Right renal cortex interstitium (tissue), 3 donors: Measurements from ENCODE around the gene SYNGR3. TPM values are rescaled to one million over a fixed set of nuclear protein-coding genes. Genes with fewer than 3 reads are reported as not detected.
"Not testable (repeated sequence)": the region's sequence is repeated elsewhere in the genome, so short reads cannot be mapped to it uniquely, and the experiment has no call there.

Source experiments
- DNase-seq, 3 donors: peaks; one replicate each; pipeline ENCODE4 v3.0.0-alpha.2; 2013; ENCODE audit warnings: low read depth in 3 of 3, low spot score in 2 of 3
- polyA plus RNA-seq, 3 donors: library from polyadenylated mRNA; unstranded; fragments of 120-200 nt; gene quantifications; one replicate each; pipeline ENCODE4 v1.2.1, GENCODE V29; 2013; ENCODE audit not compliant: insufficient read length in 3 of 3

The SYNGR3 gene
- polyA plus RNA-seq, 3 donors, result 1.3 to 1.9 (median 1.4) TPM

- DNase-seq, result no peak
Measured at GRCh38 chr16:2026461-2027023, 36.8 kb downstream of the SYNGR3 start, which contains the start of gene NHERF2. TSS of gene NHERF2 (plus strand) at chr16:2026902. CDS start at chr16:2027006, 104 bp downstream.

GRCh38 chr16:2027024-2028010 is 37.5 kb downstream of the SYNGR3 start:
- no peak for DNase-seq

- no peak for DNase-seq
Measured at GRCh38 chr16:2028146-2028545, 38.4 kb downstream of the SYNGR3 start.

GRCh38 chr16:2028620-2029220 is 39.0 kb downstream of the SYNGR3 start:
- DNase-seq, result no peak

GRCh38 chr16:2029350-2029749 is 39.6 kb downstream of the SYNGR3 start:
- no peak for DNase-seq

- no peak for DNase-seq
Measured at GRCh38 chr16:2030036-2030435, 40.3 kb downstream of the SYNGR3 start.

- no peak for DNase-seq
Measured at GRCh38 chr16:2031081-2031577, 41.4 kb downstream of the SYNGR3 start.

- no peak for DNase-seq
Measured at GRCh38 chr16:2032285-2033056, 42.7 kb downstream of the SYNGR3 start.

- DNase-seq, result no peak
Measured at GRCh38 chr16:2033057-2033908, 43.5 kb downstream of the SYNGR3 start.

GRCh38 chr16:2033909-2034695 is 44.3 kb downstream of the SYNGR3 start:
- DNase-seq, result not testable (repeated sequence)

GRCh38 chr16:2034696-2035430 is 45.1 kb downstream of the SYNGR3 start:
- no peak for DNase-seq

- no peak for DNase-seq
Measured at GRCh38 chr16:2035431-2036199, 45.8 kb downstream of the SYNGR3 start.

- no peak for DNase-seq
Measured at GRCh38 chr16:2036200-2036966, 46.6 kb downstream of the SYNGR3 start.

GRCh38 chr16:2037115-2037514 is 47.3 kb downstream of the SYNGR3 start:
- no peak for DNase-seq

- DNase-seq, result no peak
Measured at GRCh38 chr16:2037647-2038381, 48.0 kb downstream of the SYNGR3 start.
